Fibroblast of upper back skin (primary cell): ENCODE results near the gene TAS1R1.
A peak's percentile ranks its signal among the peaks of the same experiment; 100 is the strongest.
"Not testable (repeated sequence)": the region's sequence is repeated elsewhere in the genome, so short reads cannot be mapped to it uniquely, and the experiment has no call there.

ENCODE experiments used
- DNase-seq: peaks from one replicate; pipeline ENCODE4 v3.0.0-alpha.2; 2013

Gene TAS1R1

GRCh38 chr1:6592441-6592840, 37.3 kb downstream of the TAS1R1 start:
- no peak for DNase-seq

GRCh38 chr1:6592865-6593593, 37.9 kb downstream of the TAS1R1 start:
- no peak for DNase-seq

- no peak for DNase-seq
Observed at GRCh38 chr1:6593810-6594209, 38.7 kb downstream of the TAS1R1 start.

GRCh38 chr1:6594977-6595740, 40.1 kb downstream of the TAS1R1 start:
- DNase-seq: no peak

GRCh38 chr1:6596351-6596750, 41.2 kb downstream of the TAS1R1 start:
- DNase-seq: no peak

- no peak for DNase-seq
Observed at GRCh38 chr1:6596886-6597776, 42.0 kb downstream of the TAS1R1 start.

GRCh38 chr1:6597777-6598131, 42.6 kb downstream of the TAS1R1 start:
- DNase-seq: no peak

- no peak for DNase-seq
Observed at GRCh38 chr1:6599141-6599975, 44.3 kb downstream of the TAS1R1 start.

- DNase-seq: not testable (repeated sequence)
Observed at GRCh38 chr1:6599991-6600390, 44.9 kb downstream of the TAS1R1 start.

GRCh38 chr1:6600410-6601048, 45.4 kb downstream of the TAS1R1 start:
- no peak for DNase-seq

- DNase-seq: peak; percentile 85
Observed at GRCh38 chr1:6601049-6601922, 46.2 kb downstream of the TAS1R1 start.

GRCh38 chr1:6601923-6602668, 47.0 kb downstream of the TAS1R1 start:
- no peak for DNase-seq

GRCh38 chr1:6602669-6603237, 47.6 kb downstream of the TAS1R1 start, which contains the start of gene KLHL21:
Gene KLHL21, minus strand, starts transcription at chr1:6602869. Its CDS starts 52 bp downstream, at chr1:6602817.
- DNase-seq: peak; percentile 87

- peak; percentile 83 for DNase-seq
Observed at GRCh38 chr1:6603238-6603914, 48.3 kb downstream of the TAS1R1 start.

- peak; percentile 92 for DNase-seq
Observed at GRCh38 chr1:6603915-6604558, 48.9 kb downstream of the TAS1R1 start.

- DNase-seq: no peak
Observed at GRCh38 chr1:6612641-6613360, 57.7 kb downstream of the TAS1R1 start.

GRCh38 chr1:6613361-6614018, 58.4 kb downstream of the TAS1R1 start, which contains the start of gene PHF13:
Gene PHF13, plus strand, starts transcription at chr1:6613731. Its CDS starts 336 bp downstream, at chr1:6614067.
- peak; percentile 99 for DNase-seq
